K562 (cell line): Measurements from ENCODE around the gene CCNJL. TPM values are rescaled to one million over a fixed set of nuclear protein-coding genes. Genes with fewer than 3 reads are reported as not detected.

Experiments used
- ATAC-seq: fragments of 200-7000 bp; cut with Tn5 transposase; 3 replicates; pipeline ENCODE4 v1.9.1; 2020; ENCODE audit warnings: moderate library complexity
- BruUV-seq: library from RNA; stranded (reverse); fragments of 400-500 nt; replicated peaks from 2 replicates; lab custom pipeline; 2021; lab: Mats Ljungman, UMichigan
- CTCF ChIA-PET: fragments of 300-600 bp; formaldehyde crosslinking; extraction: SDS; loops from one replicate; lab custom pipeline; 2021; ENCODE audit warnings: low intra/inter-chr PET ratio; lab: Yijun Ruan, JAX
- POLR2A ChIA-PET: fragments of 300-600, 350-650 bp; sonication (Branson Sonifier 250); formaldehyde crosslinking; extraction: SDS; loops from one replicate; lab custom pipeline; 2021; ENCODE audit warnings: antibody characterized with exemption, inconsistent platforms; lab: Yijun Ruan, JAX
- DNase-seq, 4 experiments: peaks; one replicate each; pipeline versions ENCODE4 v3.0.0 to v3.0.0-alpha.2; 2011 to 2018; ENCODE audit warnings: low spot score in 3 of 4, mixed read lengths in 3 of 4; ENCODE audit errors: extremely low read depth in 1 of 4
- FAIRE-seq: peaks from 2 replicates; lab custom pipeline; 2011; peaks lifted over from hg19 to GRCh38; lab: Jason Lieb, UNC
- H2AFZ ChIP-seq: 2 replicates; pipeline ENCODE4 v1.6.0; 2011; ENCODE audit warnings: low read depth, low read length, control low read depth, inconsistent platforms
- H3K27ac ChIP-seq: fragments of 200-600 bp; 3 replicates; pipeline ENCODE4 v1.8.0; 2011; ENCODE audit warnings: low read depth, mild to moderate bottlenecking, control low read depth, inconsistent platforms, low read length, moderate library complexity, mixed read lengths; ENCODE audit errors: extremely low read depth
- H3K27me3 ChIP-seq, 2 experiments: fragments of 300-600 bp in 1 of 2; 2 replicates in 1 of 2; 3 replicates in 1 of 2; pipeline versions ENCODE4 v1.6.0 to v1.8.0; 2011; ENCODE audit warnings: inconsistent platforms in 2 of 2, low read length in 2 of 2, mild to moderate bottlenecking in 1 of 2, mixed read lengths in 1 of 2, moderate library complexity in 1 of 2; ENCODE audit not compliant: control insufficient read depth in 2 of 2, insufficient read depth in 2 of 2
- H3K36me3 ChIP-seq: fragments of 300-600 bp; 3 replicates; pipeline ENCODE4 v1.8.0; 2011; ENCODE audit warnings: mild to moderate bottlenecking, low read length, inconsistent platforms; ENCODE audit not compliant: control insufficient read depth, insufficient read depth
- H3K4me1 ChIP-seq, 2 experiments: fragments of 200-600 bp in 1 of 2; replicated peaks in 1 of 2; 2 replicates in 1 of 2; 3 replicates in 1 of 2; pipeline versions ENCODE4 v1.5.1 to v1.8.0; 2011; ENCODE audit warnings: inconsistent platforms in 2 of 2, low read length in 2 of 2, mild to moderate bottlenecking in 1 of 2, mixed read lengths in 1 of 2, moderate library complexity in 1 of 2; ENCODE audit not compliant: control insufficient read depth in 2 of 2, insufficient read depth in 2 of 2
- H3K4me2 ChIP-seq: 2 replicates; pipeline ENCODE4 v1.6.1; 2011; ENCODE audit warnings: low read length, control low read depth, inconsistent platforms, mixed read lengths; ENCODE audit not compliant: insufficient read depth
- H3K4me3 ChIP-seq: fragments of 200-600 bp; sonication (generic), shearing (Covaris generic); 2 replicates; pipeline ENCODE4 v1.5.1; 2016; ENCODE audit warnings: control low read depth, inconsistent platforms
- H3K79me2 ChIP-seq: fragments of 200-600 bp; 3 replicates; pipeline ENCODE4 v1.8.0; 2011; ENCODE audit warnings: low read length, inconsistent platforms; ENCODE audit not compliant: control insufficient read depth, insufficient read depth
- H3K9ac ChIP-seq, 2 experiments: 2 replicates each; pipeline versions ENCODE4 v1.6.0 to v1.6.1; 2011; ENCODE audit warnings: low read depth in 2 of 2, low read length in 2 of 2, control low read depth in 1 of 2, inconsistent platforms in 1 of 2, mild to moderate bottlenecking in 1 of 2, mixed read lengths in 1 of 2; ENCODE audit not compliant: insufficient read depth in 1 of 2
- H3K9me1 ChIP-seq: one replicate; pipeline ENCODE4 v1.6.0; 2011; ENCODE audit warnings: inconsistent platforms, mild to moderate bottlenecking, low read length, moderate library complexity; ENCODE audit not compliant: control insufficient read depth, insufficient read depth
- H3K9me3 ChIP-seq: replicated peaks from 2 replicates; pipeline ENCODE4 v1.5.1; 2011; ENCODE audit warnings: low read depth, low read length, inconsistent platforms; ENCODE audit not compliant: control insufficient read depth, insufficient read depth
- H4K20me1 ChIP-seq: replicated peaks from 2 replicates; pipeline ENCODE4 v1.6.1; 2011; ENCODE audit warnings: low read length, inconsistent platforms, mixed read lengths; ENCODE audit not compliant: control insufficient read depth, insufficient read depth
- BMI1 ChIP-seq: fragments of 150-350 bp; IDR thresholded peaks from 2 replicates; pipeline ENCODE4 v1.6.1; 2014; ENCODE audit warnings: low read length
- JUN ChIP-seq, 2 experiments: sonication (generic) in 1 of 2; formaldehyde crosslinking in 1 of 2; IDR thresholded peaks; 2 replicates each; pipeline versions ENCODE4 v1.6.1 to v1.8.0; 2012 to 2022; ENCODE audit warnings: borderline replicate concordance in 2 of 2, mild to moderate bottlenecking in 2 of 2, improper control_type of control experiment in 1 of 2, low read depth in 1 of 2, low read length in 1 of 2, missing genetic modification reagents in 1 of 2
- MAFK ChIP-seq: IDR thresholded peaks from 2 replicates; pipeline ENCODE4 v1.6.1; 2011; ENCODE audit warnings: low read length, improper control_type of control experiment
- MECOM ChIP-seq: fragments of 250-450 bp; sonication (Bioruptor Pico); IDR thresholded peaks from 2 replicates; pipeline ENCODE4 v1.8.0; 2022; ENCODE audit warnings: inconsistent platforms
- SMAD3 ChIP-seq: fragments of 450-650 bp; formaldehyde crosslinking; conservative IDR thresholded peaks from 2 replicates; pipeline ENCODE4 v1.4.0; 2020; ENCODE audit warnings: mild to moderate bottlenecking
- SMARCA5 ChIP-seq: fragments of 450-650 bp; IDR thresholded peaks from 2 replicates; pipeline ENCODE4 v1.6.1; 2016
- TGIF2 ChIP-seq: sonication (generic); formaldehyde crosslinking; IDR thresholded peaks from 2 replicates; pipeline ENCODE4 v1.8.1; 2022; ENCODE audit warnings: mild to moderate bottlenecking, missing genetic modification reagents, moderate library complexity
- XRCC3 ChIP-seq: fragments of 450-650 bp; IDR thresholded peaks from 2 replicates; pipeline ENCODE4 v1.6.1; 2017; ENCODE audit warnings: mild to moderate bottlenecking, moderate library complexity
- ZNF121 ChIP-seq: sonication (generic); formaldehyde crosslinking; conservative IDR thresholded peaks from 2 replicates; pipeline ENCODE4 v1.8.0; 2022; ENCODE audit warnings: missing genetic modification reagents
- ZNF140 ChIP-seq: fragments of 250-450 bp; sonication (Bioruptor Pico); IDR thresholded peaks from 2 replicates; pipeline ENCODE4 v1.8.0; 2021; ENCODE audit warnings: moderate library complexity, mild to moderate bottlenecking, inconsistent platforms
- WGBS: fragments of 100-300 bp; shearing (Covaris generic); methylation state at CpG from one replicate; pipeline ENCODE4 v1.1.6; 2016; ENCODE audit warnings: low coverage, mixed read lengths; ENCODE audit not compliant: insufficient coverage; ENCODE audit errors: missing lambda C conversion rate; 5-methylcytosine and 5-hydroxymethylcytosine counted together
- in situ Hi-C: fragments of 300-500 bp; cut with MboI; formaldehyde crosslinking; loops from 4 replicates; pipeline ENCODE4 v1.15.0; 2018; ENCODE audit warnings: inconsistent platforms, mixed read lengths
- intact Hi-C: fragments of 100-400 bp; cut with micrococcal nuclease; formaldehyde crosslinking; loops from 2 replicates; pipeline ENCODE4 v1.14.2; 2022
- polyA plus RNA-seq, 8 experiments: library from polyadenylated mRNA; depleted of rRNA in 4 of 8; stranded (reverse) in 5 of 8; unstranded in 3 of 8; fragments of >200 nt; fragmentation: Nextera tagmentation in 2 of 8; fragmentation: Illumina TruSeq in 1 of 8; extraction: Ambion mirVana in 2 of 8; extraction: Trizol in 1 of 8; gene quantifications; 2 replicates each; pipeline versions ENCODE4 v1.2.1 to v1.2.3, GENCODE V29; 2011 to 2014; ENCODE audit warnings: inconsistent platforms in 1 of 8, missing spikeins in 1 of 8
- total RNA-seq, 7 experiments: library from RNA; depleted of rRNA in 6 of 7; stranded (reverse); fragments of >200 nt in 6 of 7; fragmentation: Illumina TruSeq in 2 of 7; extraction: Trizol in 2 of 7; gene quantifications; 2 replicates each; pipeline versions ENCODE4 v1.2.1 to v1.2.3, GENCODE V29; 2011 to 2021; ENCODE audit warnings: low replicate concordance in 1 of 7
- TF ChIP-seq, protein P1 (sequence below): fragments of 250-450 bp; sonication (Bioruptor Pico); IDR thresholded peaks from 2 replicates; pipeline ENCODE4 v1.5.0; 2020; ENCODE audit warnings: mild to moderate bottlenecking, borderline replicate concordance
- TF ChIP-seq, protein P2 (sequence below): fragments of 450-650 bp; formaldehyde crosslinking; IDR thresholded peaks from 2 replicates; pipeline ENCODE4 v1.4.0; 2020; ENCODE audit warnings: mild to moderate bottlenecking, mixed read lengths
- TF ChIP-seq, protein P3 (sequence below): fragments of 200-800 bp; sonication (Bioruptor generic); IDR thresholded peaks from 2 replicates; pipeline ENCODE4 v1.6.1; 2017; ENCODE audit warnings: missing genetic modification characterization, missing compliant biosample characterization
- TF ChIP-seq, protein P4 (sequence below), 2 experiments: fragments of 450-650 bp in 1 of 2; sonication (generic) in 1 of 2; formaldehyde crosslinking in 1 of 2; IDR thresholded peaks in 1 of 2; conservative IDR thresholded peaks in 1 of 2; 2 replicates each; pipeline versions ENCODE4 v1.6.1 to v1.8.1; 2016 to 2023; ENCODE audit warnings: mild to moderate bottlenecking in 2 of 2, moderate library complexity in 2 of 2, inconsistent platforms in 1 of 2, missing genetic modification reagents in 1 of 2
- TF ChIP-seq, protein P5 (sequence below): sonication (generic); formaldehyde crosslinking; IDR thresholded peaks from 2 replicates; pipeline ENCODE4 v1.5.0; 2020; ENCODE audit warnings: missing genetic modification reagents

CCNJL gene
- total and polyA plus RNA-seq, 9 of the 15 experiments (the other 6 are each of a cell fraction or from before 2014, with no cell fraction given), result 0.04 TPM; not detected in 8

DNA sequence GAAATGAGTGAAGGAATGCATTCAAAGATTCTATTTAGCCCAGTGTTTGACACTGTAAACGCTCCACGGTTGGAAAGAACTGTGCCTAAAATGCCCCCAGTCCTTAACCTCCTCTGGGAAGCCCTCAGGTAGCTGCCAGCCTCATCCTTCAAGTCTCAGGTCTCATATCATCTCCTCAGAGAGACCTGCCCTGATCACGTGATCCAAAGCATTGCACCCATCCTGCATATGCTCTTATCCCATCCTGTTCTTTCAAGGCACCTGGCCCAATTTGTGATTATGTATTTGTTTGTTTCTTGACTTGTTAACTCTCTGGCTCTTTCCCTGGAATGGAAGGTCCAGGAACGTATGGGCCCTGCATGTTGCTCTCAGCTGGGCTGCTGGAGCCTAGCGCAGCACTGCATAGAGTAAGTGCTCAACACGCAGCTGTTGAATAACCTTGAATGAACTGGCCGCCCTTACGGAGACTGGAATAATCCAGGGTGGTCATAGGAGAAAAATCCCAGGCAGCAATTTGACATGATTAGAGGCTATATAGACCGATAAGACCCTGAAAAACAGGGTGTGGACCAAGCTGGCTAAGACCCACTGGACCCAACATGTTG, 49.4 kb upstream of the CCNJL start:
- Histone ChIP-seq H3K4me2 (no peak overlapping the region), H3K9ac (no peak overlapping the region), H3K4me1 (peaks cover 4 to 13% of the 10 kb centered on the region in 2 experiments; a peak in 4 of 5 replicates), H3K36me3 (no peaks in the 10 kb centered on the region), H3K9me3 (no peaks in the 10 kb centered on the region), H3K9me1 (no peaks in the 10 kb centered on the region), H2AFZ (no peak overlapping the region), H3K27ac (no peak overlapping the region), H3K27me3 (peaks cover 0 to 23% of the 10 kb centered on the region in 2 experiments; a peak in 3 of 5 replicates), H4K20me1 (no peaks in the 10 kb centered on the region), H3K4me3 (no peak overlapping the region), H3K79me2 (no peaks in the 10 kb centered on the region)
- ATAC-seq (no peak), FAIRE-seq (no peak), DNase-seq (no peak)
- in situ Hi-C loops, result no loop called here
- WGBS, result 30% methylated on average over 9 of the region's 9 CpGs
- intact Hi-C loops, result no loop called here
- CTCF ChIA-PET, result no interaction called here
- BruUV-seq, result no TSS peak
- POLR2A ChIA-PET, result interaction anchor here (0.5 kb wide), 1 partner anchor 803 kb away, joined by 3 read pairs; no protein-coding TSS in a partner anchor
- no peak for TF ChIP-seq SMAD3 (CRISPR knock-in tag)
- TF ChIP-seq BMI1, result no peak
- TF ChIP-seq JUN (IDR thresholded peaks at IDR 0.05; ENCODE audit: borderline replicate concordance, low read depth, low read length), result no peak
- no peak for TF ChIP-seq JUN (CRISPR knock-in tag; IDR thresholded peaks at IDR 0.05; ENCODE audit: borderline replicate concordance)
- TF ChIP-seq ZNF140 (CRISPR knock-in tag), result no peak
- no peak for TF ChIP-seq ZNF121 (CRISPR knock-in tag)
- no peak for TF ChIP-seq MAFK
- TF ChIP-seq, protein P1, sequence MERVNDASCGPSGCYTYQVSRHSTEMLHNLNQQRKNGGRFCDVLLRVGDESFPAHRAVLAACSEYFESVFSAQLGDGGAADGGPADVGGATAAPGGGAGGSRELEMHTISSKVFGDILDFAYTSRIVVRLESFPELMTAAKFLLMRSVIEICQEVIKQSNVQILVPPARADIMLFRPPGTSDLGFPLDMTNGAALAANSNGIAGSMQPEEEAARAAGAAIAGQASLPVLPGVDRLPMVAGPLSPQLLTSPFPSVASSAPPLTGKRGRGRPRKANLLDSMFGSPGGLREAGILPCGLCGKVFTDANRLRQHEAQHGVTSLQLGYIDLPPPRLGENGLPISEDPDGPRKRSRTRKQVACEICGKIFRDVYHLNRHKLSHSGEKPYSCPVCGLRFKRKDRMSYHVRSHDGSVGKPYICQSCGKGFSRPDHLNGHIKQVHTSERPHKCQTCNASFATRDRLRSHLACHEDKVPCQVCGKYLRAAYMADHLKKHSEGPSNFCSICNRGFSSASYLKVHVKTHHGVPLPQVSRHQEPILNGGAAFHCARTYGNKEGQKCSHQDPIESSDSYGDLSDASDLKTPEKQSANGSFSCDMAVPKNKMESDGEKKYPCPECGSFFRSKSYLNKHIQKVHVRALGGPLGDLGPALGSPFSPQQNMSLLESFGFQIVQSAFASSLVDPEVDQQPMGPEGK (CRISPR knock-in tag), result no peak
- TF ChIP-seq, protein P2, sequence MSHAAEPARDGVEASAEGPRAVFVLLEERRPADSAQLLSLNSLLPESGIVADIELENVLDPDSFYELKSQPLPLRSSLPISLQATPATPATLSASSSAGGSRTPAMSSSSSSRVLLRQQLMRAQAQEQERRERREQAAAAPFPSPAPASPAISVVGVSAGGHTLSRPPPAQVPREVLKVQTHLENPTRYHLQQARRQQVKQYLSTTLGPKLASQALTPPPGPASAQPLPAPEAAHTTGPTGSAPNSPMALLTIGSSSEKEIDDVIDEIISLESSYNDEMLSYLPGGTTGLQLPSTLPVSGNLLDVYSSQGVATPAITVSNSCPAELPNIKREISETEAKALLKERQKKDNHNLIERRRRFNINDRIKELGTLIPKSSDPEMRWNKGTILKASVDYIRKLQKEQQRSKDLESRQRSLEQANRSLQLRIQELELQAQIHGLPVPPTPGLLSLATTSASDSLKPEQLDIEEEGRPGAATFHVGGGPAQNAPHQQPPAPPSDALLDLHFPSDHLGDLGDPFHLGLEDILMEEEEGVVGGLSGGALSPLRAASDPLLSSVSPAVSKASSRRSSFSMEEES, result peak; percentile 79
- TF ChIP-seq, protein P3, sequence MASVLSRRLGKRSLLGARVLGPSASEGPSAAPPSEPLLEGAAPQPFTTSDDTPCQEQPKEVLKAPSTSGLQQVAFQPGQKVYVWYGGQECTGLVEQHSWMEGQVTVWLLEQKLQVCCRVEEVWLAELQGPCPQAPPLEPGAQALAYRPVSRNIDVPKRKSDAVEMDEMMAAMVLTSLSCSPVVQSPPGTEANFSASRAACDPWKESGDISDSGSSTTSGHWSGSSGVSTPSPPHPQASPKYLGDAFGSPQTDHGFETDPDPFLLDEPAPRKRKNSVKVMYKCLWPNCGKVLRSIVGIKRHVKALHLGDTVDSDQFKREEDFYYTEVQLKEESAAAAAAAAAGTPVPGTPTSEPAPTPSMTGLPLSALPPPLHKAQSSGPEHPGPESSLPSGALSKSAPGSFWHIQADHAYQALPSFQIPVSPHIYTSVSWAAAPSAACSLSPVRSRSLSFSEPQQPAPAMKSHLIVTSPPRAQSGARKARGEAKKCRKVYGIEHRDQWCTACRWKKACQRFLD (CRISPR knock-in tag), result no peak
- TF ChIP-seq, protein P4, sequence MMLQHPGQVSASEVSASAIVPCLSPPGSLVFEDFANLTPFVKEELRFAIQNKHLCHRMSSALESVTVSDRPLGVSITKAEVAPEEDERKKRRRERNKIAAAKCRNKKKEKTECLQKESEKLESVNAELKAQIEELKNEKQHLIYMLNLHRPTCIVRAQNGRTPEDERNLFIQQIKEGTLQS (IDR thresholded peaks at IDR 0.05), result no peak
- TF ChIP-seq, protein P4 (CRISPR knock-in tag; conservative IDR thresholded peaks at IDR 0.05), result no peak
- TF ChIP-seq, protein P5, sequence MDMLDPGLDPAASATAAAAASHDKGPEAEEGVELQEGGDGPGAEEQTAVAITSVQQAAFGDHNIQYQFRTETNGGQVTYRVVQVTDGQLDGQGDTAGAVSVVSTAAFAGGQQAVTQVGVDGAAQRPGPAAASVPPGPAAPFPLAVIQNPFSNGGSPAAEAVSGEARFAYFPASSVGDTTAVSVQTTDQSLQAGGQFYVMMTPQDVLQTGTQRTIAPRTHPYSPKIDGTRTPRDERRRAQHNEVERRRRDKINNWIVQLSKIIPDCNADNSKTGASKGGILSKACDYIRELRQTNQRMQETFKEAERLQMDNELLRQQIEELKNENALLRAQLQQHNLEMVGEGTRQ (CRISPR knock-in tag), result peak; percentile 60
- no peak for TF ChIP-seq XRCC3
- TF ChIP-seq TGIF2, result no peak
- TF ChIP-seq MECOM (CRISPR knock-in tag), result no peak
- TF ChIP-seq SMARCA5, result no peak
